Fibroblast of the aortic adventitia (primary cell): Measurements from ENCODE around the gene IRGQ. TPM values are rescaled to one million over a fixed set of nuclear protein-coding genes. Genes with fewer than 3 reads are reported as not detected.

ENCODE experiments used
- DNase-seq: peaks from one replicate; pipeline ENCODE4 v3.0.0-alpha.2; 2010; ENCODE audit warnings: low read depth
- H3K4me3 ChIP-seq: 2 replicates; pipeline ENCODE4 v1.5.1; 2011; ENCODE audit warnings: low read depth, mild to moderate bottlenecking, control low read depth, low read length, moderate library complexity
- CTCF ChIP-seq: IDR thresholded peaks from 2 replicates; pipeline ENCODE4 v1.5.1; 2011; ENCODE audit warnings: mild to moderate bottlenecking, low read length, control low read depth, inconsistent platforms; ENCODE audit not compliant: insufficient read depth
- total RNA-seq: library from RNA; depleted of rRNA; stranded (reverse); fragments of >200 nt; gene quantifications from 2 replicates; pipeline ENCODE4 v1.2.3, GENCODE V29; 2012; ENCODE audit warnings: low replicate concordance

Gene IRGQ
- total RNA-seq, 1 donor: 17.5 TPM

GRCh38 chr19:43545276-43545675 is 50.7 kb downstream of the IRGQ start:
- no peak for TF ChIP-seq CTCF
- DNase-seq: no peak
- no peak overlapping the region for H3K4me3 ChIP-seq

GRCh38 chr19:43544077-43544476 is 51.9 kb downstream of the IRGQ start:
- no peak for DNase-seq
- H3K4me3 ChIP-seq: no peak overlapping the region
- TF ChIP-seq CTCF: no peak

- DNase-seq: no peak
- TF ChIP-seq CTCF: no peak
- H3K4me3 ChIP-seq: no peak overlapping the region
Observed at GRCh38 chr19:43541920-43542650, 53.8 kb downstream of the IRGQ start.

- DNase-seq: no peak
- H3K4me3 ChIP-seq: no peak overlapping the region
- no peak for TF ChIP-seq CTCF
Observed at GRCh38 chr19:43540381-43540780, 55.6 kb downstream of the IRGQ start.

GRCh38 chr19:43538922-43539321 is 57.0 kb downstream of the IRGQ start:
- DNase-seq: no peak
- H3K4me3 ChIP-seq: no peak overlapping the region
- no peak for TF ChIP-seq CTCF

- no peak overlapping the region for H3K4me3 ChIP-seq
- peak; percentile 63 for DNase-seq
- peak; percentile 73 for TF ChIP-seq CTCF
Observed at GRCh38 chr19:43534816-43535761, 60.8 kb downstream of the IRGQ start.

Other genes starting within 250 kb of the IRGQ start
- gene CD177, start 242.4 kb downstream of the IRGQ start, total RNA-seq: 0.27 and 0.33 TPM in 2 replicates
- gene TEX101, start 181.2 kb downstream of the IRGQ start, total RNA-seq: not detected in 2 replicates
- gene LYPD3, start 130.5 kb downstream of the IRGQ start, total RNA-seq: 0.36 TPM in 1 of 2 replicates, not detected in the other
- 8.0 and 11.4 TPM in 2 replicates for gene PHLDB3, start 91.4 kb downstream of the IRGQ start, total RNA-seq
- 11.3 and 78.2 TPM in 2 replicates for gene ETHE1, start 68.9 kb downstream of the IRGQ start, total RNA-seq
- gene ZNF575, start 62.9 kb downstream of the IRGQ start, total RNA-seq: 0.63 TPM in 1 of 2 replicates, not detected in the other
- gene XRCC1, start 20.6 kb downstream of the IRGQ start, total RNA-seq: 23.5 and 32.9 TPM in 2 replicates
- 6.4 and 7.4 TPM in 2 replicates for gene PINLYP, start 20.3 kb downstream of the IRGQ start, total RNA-seq
- 10.0 and 10.3 TPM in 2 replicates for gene ZNF576, start 461 bp upstream of the IRGQ start, total RNA-seq
- 0.09 TPM in 1 of 2 replicates, not detected in the other for gene SRRM5, start 16.0 kb upstream of the IRGQ start, total RNA-seq
- 14.0 and 34.8 TPM in 2 replicates for gene ZNF428, start 23.5 kb upstream of the IRGQ start, total RNA-seq
- 0.27 and 1.1 TPM in 2 replicates for gene CADM4, start 43.7 kb upstream of the IRGQ start, total RNA-seq
- 46.3 and 73.6 TPM in 2 replicates for gene PLAUR, start 74.0 kb upstream of the IRGQ start, total RNA-seq
- not detected in 2 replicates for gene IRGC, start 119.9 kb upstream of the IRGQ start, total RNA-seq
- gene SMG9, start 158.8 kb upstream of the IRGQ start, total RNA-seq: 18.6 and 25.0 TPM in 2 replicates
- gene KCNN4, start 184.8 kb upstream of the IRGQ start, total RNA-seq: 1.2 and 39.9 TPM in 2 replicates
- gene LYPD5, start 206.3 kb upstream of the IRGQ start, total RNA-seq: 0.72 and 1.1 TPM in 2 replicates
- 12.5 and 29.9 TPM in 2 replicates for gene ZNF283, start 231.2 kb upstream of the IRGQ start, total RNA-seq